ENCODE data around the gene MUC4. TPM values are rescaled to one million over a fixed set of nuclear protein-coding genes. Genes with fewer than 3 reads are reported as not detected.

The MUC4 gene
- total and polyA plus RNA-seq, 2 donors = 0.42 TPM; not detected in 1

DNA sequence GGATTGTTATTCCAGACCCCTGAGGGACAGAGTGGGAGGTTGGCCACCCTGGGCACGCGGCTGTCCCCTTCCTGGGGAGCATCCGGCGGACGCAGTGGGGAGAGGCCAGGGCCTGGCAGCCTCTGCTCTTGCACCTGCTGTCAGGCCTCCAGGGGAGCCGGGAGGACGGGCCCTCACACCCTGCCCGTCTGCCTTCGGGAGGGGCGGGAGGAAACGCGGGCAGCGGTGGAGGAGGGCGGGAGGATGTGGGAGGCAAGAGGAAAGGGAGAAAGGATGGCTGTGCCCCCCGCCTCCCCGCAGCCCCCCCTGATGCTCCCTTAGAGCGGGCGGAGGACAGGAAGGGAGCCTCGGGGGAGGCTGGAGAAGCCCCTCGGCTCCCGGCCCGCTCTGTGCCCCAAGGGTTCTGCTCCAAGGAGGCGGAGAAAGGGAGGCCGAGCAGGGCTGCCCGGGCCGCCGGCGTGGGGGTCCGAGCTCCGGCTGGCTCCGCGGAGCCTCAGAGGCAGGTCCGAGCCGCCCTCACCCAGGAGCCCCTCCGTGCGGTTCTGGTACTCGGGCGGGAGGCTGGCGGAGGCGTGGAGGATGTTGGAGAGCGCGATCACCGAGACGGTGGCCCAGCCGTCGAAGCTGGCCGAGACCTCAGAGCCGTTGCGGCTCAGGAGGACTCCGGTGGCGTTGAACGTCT, 50.0 kb downstream of the MUC4 start:
- H3K4me1 ChIP-seq (ENCODE audit: insufficient read depth) = no peaks in the 10 kb centered on the region
- DNase-seq (ENCODE audit: extremely low spot score) = no peak
- H3K36me3 ChIP-seq (ENCODE audit: insufficient read depth) = no peaks in the 10 kb centered on the region
- H3K27ac ChIP-seq (ENCODE audit: low read depth) = no peak overlapping the region
- 24% methylated on average over 52 of the region's 52 CpGs for WGBS
- H3K4me3 ChIP-seq (ENCODE audit: low read depth, low read length) = no peak overlapping the region

DNA sequence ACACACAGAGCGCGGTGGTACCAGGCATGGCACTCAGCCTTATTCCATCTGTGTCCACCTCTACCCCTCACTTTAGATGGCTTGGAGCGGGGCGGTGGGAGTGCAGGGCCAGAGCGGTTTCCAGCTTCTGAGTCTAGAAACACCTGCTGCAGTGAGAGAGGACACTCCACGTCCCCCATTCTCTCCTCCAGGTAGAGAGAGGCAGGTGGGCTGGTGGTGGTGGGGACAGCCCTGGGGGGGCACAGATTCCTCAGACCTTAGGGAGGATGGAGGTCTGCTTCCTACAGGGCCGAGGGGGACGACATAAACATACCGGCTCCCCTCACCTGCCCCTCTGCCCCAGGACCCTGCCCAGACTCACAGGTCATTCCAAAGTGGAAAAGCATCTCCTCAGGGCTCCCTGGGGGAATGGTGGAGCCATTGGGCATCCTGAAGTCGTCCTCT, 50.6 kb downstream of the MUC4 start:
- Histone ChIP-seq H3K4me1 (ENCODE audit: insufficient read depth) (no peaks in the 10 kb centered on the region), H3K4me3 (ENCODE audit: low read depth, low read length) (no peak overlapping the region), H3K36me3 (ENCODE audit: insufficient read depth) (no peaks in the 10 kb centered on the region), H3K27ac (ENCODE audit: low read depth) (no peak overlapping the region)
- WGBS = 79% methylated on average over 10 of the region's 10 CpGs
- no peak for DNase-seq (ENCODE audit: extremely low spot score)

DNA sequence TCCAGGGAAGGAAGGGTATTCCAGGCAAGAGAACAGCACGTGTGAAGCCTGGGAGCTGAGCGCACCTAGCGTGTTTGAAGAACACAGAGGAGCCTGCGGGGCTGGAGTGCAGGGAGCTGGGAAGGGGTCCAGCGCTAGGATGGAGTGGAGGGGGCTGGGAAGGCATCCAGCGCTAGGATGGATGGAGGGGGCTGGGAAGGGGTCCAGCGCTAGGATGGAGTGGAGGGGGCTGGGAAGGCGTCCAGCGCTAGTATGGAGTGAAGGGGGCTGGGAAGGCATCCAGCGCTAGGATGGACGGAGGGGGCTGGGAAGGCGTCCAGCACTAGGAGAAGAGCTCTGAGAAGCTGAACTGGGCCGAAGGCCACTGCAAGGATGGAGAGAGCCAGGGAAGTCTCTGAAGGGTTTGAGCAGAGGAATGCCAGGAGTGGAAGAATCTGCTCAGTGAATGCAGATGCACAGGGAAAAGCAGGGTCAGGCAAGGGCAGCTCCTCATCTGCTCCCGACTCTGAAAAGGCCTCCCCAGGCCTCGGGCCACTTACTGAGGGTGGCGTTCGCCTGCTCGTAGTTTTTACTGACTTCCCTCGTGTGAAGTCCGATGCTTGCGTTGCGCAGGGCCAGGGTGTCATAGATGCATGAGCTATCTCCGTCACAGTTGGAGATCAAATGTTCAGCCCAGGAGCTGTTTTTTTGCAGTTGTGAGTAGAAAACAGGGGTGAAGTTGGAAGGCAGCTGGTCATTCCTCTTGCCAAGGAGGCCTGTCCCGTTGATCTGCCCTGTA, 51.2 kb downstream of the MUC4 start:
- DNase-seq (ENCODE audit: extremely low spot score) = no peak
- Histone ChIP-seq H3K27ac (ENCODE audit: low read depth) (no peak overlapping the region), H3K4me1 (ENCODE audit: insufficient read depth) (no peaks in the 10 kb centered on the region), H3K36me3 (ENCODE audit: insufficient read depth) (no peaks in the 10 kb centered on the region), H3K4me3 (ENCODE audit: low read depth, low read length) (no peak overlapping the region)
- WGBS = 71% methylated on average over 24 of the region's 24 CpGs

DNA sequence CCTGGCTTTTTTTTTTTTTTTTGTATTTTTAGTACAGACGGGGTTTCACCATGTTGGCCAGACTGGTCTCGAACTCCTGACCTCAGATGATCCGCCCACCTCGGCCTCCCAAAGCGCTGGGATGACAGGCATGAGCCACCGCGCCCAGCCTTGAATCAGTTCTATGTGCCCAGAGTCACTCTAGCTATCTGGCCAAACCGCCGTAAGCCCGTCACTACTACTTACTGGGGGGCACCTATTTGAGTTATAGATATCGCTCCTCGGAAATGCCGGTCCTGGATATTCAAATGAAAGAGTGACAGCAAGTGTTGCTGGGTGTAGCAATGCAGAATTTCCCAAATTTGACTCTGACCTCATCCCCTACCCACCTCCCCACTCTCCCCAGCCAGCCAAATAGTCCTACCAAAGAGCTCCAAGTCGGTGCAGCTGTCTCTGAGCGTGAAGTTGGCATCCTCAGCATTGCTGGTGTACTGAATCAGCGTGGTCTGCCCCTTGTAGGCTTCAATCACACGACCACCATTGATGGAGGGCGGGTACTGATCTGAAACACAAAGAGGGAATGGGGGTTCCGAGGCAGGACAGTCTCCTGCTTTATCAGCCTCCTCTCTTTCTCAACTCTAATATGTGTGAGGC, 52.9 kb downstream of the MUC4 start:
- Histone ChIP-seq H3K4me3 (ENCODE audit: low read depth, low read length) (no peak overlapping the region), H3K4me1 (ENCODE audit: insufficient read depth) (no peaks in the 10 kb centered on the region), H3K27ac (ENCODE audit: low read depth) (no peak overlapping the region), H3K36me3 (ENCODE audit: insufficient read depth) (no peaks in the 10 kb centered on the region)
- no peak for DNase-seq (ENCODE audit: extremely low spot score)
- WGBS = 79% methylated on average over 19 of the region's 19 CpGs

DNA sequence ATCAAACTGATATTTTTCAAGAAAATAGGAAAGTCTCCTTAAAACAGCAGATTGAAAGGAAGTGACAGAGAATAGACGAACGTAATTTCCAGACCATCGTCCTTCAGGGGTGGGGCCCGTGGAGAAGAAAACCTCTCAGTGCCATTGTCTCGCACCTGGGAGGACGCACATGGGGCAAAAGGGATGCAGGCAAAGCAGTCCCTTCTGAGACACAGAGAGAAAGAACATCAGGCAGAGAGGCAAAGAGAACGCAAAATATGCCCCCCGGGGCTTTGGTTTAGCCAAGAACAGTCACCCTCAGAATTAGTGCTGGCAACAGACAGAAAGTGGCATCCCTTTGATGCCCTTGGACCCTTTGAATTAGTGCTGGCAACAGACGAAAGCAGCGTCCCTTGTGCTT, 53.9 kb downstream of the MUC4 start:
- no peaks in the 10 kb centered on the region for H3K36me3 ChIP-seq (ENCODE audit: insufficient read depth)
- no peak overlapping the region for H3K27ac ChIP-seq (ENCODE audit: low read depth)
- no peaks in the 10 kb centered on the region for H3K4me1 ChIP-seq (ENCODE audit: insufficient read depth)
- 60% methylated on average over 10 of the region's 10 CpGs for WGBS
- no peak overlapping the region for H3K4me3 ChIP-seq (ENCODE audit: low read depth, low read length)
- DNase-seq (ENCODE audit: extremely low spot score) = no peak

DNA sequence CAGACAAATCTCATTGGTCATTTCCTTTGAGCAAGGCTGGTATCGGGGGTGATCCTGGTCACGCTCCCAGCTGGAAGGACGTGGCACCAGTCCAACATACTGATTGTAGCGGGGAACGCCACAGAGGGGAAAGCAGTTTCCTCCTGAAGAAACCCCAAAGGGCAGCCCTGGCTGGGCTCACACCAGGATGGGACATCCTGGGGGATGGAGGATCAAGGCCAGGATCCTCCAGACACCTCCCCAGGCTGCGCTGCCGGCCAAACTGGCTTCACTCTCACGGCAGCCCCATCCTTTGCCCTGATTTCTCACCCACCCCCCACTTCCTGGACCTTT, 54.3 kb downstream of the MUC4 start:
- Histone ChIP-seq H3K36me3 (ENCODE audit: insufficient read depth) (no peaks in the 10 kb centered on the region), H3K27ac (ENCODE audit: low read depth) (no peak overlapping the region), H3K4me1 (ENCODE audit: insufficient read depth) (no peaks in the 10 kb centered on the region), H3K4me3 (ENCODE audit: low read depth, low read length) (no peak overlapping the region)
- DNase-seq (ENCODE audit: extremely low spot score) = no peak
- WGBS = 17% methylated on average over 8 of the region's 8 CpGs

DNA sequence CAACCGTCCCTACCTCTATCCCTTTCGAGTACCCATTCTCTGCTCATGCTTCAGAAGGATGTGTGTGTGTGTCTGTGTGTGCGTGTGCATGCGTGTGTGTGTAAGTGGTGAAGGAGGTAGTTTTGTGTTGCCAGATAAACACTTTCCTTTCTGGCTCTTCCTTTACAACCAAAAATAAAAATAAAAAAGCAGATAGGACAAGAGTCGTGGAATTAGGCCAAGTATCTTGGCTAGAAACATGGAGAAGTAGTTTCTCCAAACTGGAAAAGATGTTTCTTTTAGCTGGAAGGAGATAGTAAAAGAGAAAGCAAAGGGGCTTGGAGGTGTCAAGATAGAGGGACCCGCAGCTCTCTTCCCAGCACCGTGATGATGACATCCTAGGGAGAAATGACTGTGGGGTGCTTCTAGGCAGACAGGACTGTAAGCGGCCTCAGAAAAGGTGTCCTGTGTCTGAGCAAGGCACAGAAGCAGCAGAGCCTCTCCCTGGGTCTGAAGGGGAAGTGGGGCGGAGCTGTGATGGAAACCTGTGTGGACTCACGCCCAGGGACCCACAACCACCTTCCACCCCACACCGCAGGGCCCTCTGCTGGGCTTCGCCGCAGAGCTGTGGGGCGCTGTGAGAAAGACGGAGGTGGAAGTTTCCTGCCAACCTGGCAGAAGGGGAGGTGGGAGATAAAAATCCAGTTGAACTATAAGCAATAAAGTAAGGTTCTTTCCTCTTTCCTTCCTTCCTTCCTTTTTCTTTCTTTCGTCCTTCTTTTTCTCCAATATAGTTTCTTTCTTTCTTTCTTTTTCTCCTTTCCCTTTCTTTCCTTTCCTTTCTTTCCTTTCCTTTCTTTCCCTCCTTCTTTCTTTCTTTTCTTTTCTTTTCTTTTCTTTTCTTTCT, 55.7 kb downstream of the MUC4 start:
- DNase-seq (ENCODE audit: extremely low spot score) = no peak

DNA sequence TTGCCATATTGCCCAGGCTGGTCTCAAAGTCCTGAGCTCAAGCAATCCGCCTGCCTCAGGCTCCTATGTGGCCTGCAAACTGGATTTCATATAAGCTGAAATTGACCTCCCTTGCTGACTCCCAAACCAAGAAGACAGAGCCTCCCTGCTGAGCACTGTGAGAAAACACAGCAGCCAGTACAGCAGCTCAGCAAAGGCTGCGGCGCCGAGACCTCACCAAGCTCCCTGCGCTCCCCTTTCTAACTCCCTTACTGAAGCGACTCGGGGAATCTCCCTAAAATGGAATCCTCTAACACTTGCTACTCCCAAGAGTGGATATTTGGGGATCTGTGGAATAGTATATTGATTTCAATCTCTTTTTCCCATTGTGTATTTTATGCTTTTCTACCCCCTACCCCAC, 56.3 kb downstream of the MUC4 start:
- no peaks in the 10 kb centered on the region for H3K36me3 ChIP-seq (ENCODE audit: insufficient read depth)
- no peak overlapping the region for H3K4me3 ChIP-seq (ENCODE audit: low read depth, low read length)
- WGBS = 91% methylated on average over 7 of the region's 7 CpGs
- no peak for DNase-seq (ENCODE audit: extremely low spot score)
- no peak overlapping the region for H3K27ac ChIP-seq (ENCODE audit: low read depth)
- H3K4me1 ChIP-seq (ENCODE audit: insufficient read depth) = no peaks in the 10 kb centered on the region

More for the DNA sequence above, 55.7 kb downstream of the MUC4 start:
- Histone ChIP-seq H3K36me3 (ENCODE audit: insufficient read depth) (no peaks in the 10 kb centered on the region), H3K4me1 (ENCODE audit: insufficient read depth) (no peaks in the 10 kb centered on the region), H3K4me3 (ENCODE audit: low read depth, low read length) (no peak overlapping the region), H3K27ac (ENCODE audit: low read depth) (no peak overlapping the region)
- whole genome bisulfite sequencing = 66% methylated on average over 16 of the region's 16 CpGs

DNA sequence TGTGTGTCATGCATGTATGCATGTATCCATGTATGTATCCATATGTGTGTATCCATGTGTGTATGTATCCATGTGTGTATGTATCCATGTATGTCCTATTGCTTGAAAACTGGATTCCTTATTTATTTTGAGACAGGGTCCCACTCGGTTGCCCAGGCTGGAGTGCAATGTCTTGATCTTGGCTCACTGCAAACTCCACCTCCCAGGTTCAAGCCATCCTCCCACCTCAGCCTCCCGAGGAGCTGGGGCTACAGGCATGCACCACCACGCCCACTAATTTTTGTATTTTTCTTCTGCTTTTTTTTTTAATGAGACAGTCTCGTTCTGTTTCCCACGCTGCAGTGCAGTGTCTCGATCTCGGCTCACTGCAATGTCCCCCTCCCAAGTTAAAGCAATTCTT, 56.8 kb downstream of the MUC4 start:
- Histone ChIP-seq H3K4me1 (ENCODE audit: insufficient read depth) (no peaks in the 10 kb centered on the region), H3K27ac (ENCODE audit: low read depth) (no peak overlapping the region), H3K36me3 (ENCODE audit: insufficient read depth) (no peaks in the 10 kb centered on the region), H3K4me3 (ENCODE audit: low read depth, low read length) (no peak overlapping the region)
- WGBS = 92% methylated on average over 7 of the region's 7 CpGs
- no peak for DNase-seq (ENCODE audit: extremely low spot score)

DNA sequence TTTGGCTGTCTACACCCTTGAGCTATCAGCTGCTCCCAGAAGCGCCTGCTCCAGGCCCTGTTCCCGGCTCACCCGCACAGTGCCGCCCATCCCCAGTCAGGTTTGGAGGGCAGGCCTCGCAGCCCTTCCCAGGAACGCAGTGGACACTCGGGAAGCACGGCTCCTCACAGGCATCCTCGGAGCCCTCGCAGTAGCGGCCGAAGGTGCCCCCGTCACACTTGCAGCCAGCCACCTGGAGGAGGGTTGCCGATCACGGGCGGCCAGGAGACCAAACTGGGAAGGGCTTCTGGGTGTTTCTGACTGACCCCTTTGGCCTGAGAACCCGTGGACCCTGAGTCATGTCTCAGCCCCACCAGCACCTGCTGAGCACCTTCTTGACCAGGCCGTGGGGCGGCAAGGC, 57.6 kb downstream of the MUC4 start:
- WGBS = 92% methylated on average over 19 of the region's 19 CpGs
- Histone ChIP-seq H3K4me3 (ENCODE audit: low read depth, low read length) (no peak overlapping the region), H3K27ac (ENCODE audit: low read depth) (no peak overlapping the region), H3K36me3 (ENCODE audit: insufficient read depth) (no peaks in the 10 kb centered on the region), H3K4me1 (ENCODE audit: insufficient read depth) (no peaks in the 10 kb centered on the region)
- no peak for DNase-seq (ENCODE audit: extremely low spot score)

DNA sequence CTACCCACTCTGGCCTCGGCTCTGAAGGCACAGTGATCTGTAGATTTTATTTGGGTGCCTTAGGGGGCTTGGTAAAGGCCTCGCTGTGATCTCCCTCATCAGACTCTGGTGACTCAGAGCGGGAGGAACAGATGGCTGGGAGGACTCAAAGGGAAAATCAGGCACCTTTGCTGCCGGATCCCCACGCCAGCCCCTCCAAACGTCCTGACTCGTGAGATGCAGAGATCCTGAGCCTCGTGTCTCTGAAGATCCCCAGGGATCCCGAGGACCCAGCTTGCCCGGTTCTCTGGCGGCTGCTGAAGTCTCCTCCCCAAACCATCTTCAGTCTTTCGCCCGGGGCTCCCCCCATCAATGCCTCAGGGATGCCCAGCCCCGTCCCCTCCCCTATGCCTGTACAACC, 58.1 kb downstream of the MUC4 start:
- 76% methylated on average over 14 of the region's 14 CpGs for WGBS
- H3K27ac ChIP-seq (ENCODE audit: low read depth) = no peak overlapping the region
- H3K4me3 ChIP-seq (ENCODE audit: low read depth, low read length) = no peak overlapping the region
- DNase-seq (ENCODE audit: extremely low spot score) = no peak
- H3K36me3 ChIP-seq (ENCODE audit: insufficient read depth) = no peaks in the 10 kb centered on the region
- no peaks in the 10 kb centered on the region for H3K4me1 ChIP-seq (ENCODE audit: insufficient read depth)

DNA sequence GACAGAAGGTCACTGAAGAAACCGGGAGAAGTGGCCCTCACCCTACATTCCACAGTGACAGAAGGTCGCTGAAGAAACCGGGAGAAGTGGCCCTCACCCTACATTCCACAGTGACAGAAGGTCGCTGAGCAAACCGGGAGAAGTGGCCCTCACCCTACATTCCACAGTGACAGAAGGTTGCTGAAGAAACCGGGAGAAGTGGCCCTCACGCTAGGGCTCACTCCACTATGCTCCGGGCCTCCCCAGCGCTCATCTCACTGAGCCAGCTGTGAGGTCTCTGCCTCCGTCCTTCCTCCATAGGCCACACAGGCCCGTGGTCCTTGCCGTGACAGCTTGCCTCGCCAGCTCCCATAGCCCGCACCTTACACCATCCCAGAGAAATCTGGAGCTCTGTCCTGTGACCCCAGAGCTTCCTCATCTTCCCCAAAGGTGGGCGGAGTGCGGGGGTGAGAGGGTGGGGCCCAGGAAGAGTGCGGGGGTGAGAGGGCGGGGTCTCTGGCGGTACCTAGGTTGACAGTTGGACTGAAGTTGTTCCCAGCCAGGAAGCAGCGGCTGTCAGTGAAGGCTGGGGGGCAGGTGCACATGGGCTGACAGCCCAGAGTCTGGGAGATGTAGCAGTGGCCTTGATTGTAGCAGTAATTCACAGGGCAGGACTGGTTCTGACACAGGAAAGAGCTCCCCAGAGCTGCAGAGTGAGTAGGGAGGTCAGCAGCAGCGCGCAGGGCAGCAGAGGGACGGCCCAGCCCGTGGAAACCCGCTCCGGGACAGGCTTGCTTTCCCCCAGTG, 59.0 kb downstream of the MUC4 start:
- Histone ChIP-seq H3K27ac (ENCODE audit: low read depth) (no peak overlapping the region), H3K4me3 (ENCODE audit: low read depth, low read length) (no peak overlapping the region), H3K36me3 (ENCODE audit: insufficient read depth) (no peaks in the 10 kb centered on the region), H3K4me1 (ENCODE audit: insufficient read depth) (no peaks in the 10 kb centered on the region)
- DNase-seq (ENCODE audit: extremely low spot score) = no peak
- WGBS = 78% methylated on average over 26 of the region's 26 CpGs

DNA sequence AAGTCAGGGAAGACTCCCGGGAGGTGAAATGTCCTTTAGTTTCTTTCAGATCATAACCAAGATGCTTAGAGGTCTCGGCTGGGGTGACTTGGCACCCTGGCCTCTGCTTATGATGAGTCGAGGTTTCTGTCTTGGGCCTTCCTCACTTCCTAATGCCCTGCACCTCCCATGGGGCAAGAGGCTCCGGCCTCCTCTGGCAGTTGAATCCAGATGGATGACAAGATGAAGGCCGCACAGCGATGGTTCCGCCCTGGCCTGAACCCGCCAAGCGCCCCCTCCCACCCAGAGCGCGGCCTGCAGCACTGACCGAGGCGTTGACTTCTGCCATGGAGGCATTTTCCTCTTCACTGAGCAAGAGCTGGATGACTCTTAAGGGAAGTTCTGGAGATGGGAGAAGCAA, 59.7 kb downstream of the MUC4 start:
- no peak overlapping the region for H3K27ac ChIP-seq (ENCODE audit: low read depth)
- DNase-seq (ENCODE audit: extremely low spot score) = no peak
- H3K36me3 ChIP-seq (ENCODE audit: insufficient read depth) = no peaks in the 10 kb centered on the region
- 90% methylated on average over 13 of the region's 13 CpGs for WGBS
- no peak overlapping the region for H3K4me3 ChIP-seq (ENCODE audit: low read depth, low read length)
- no peaks in the 10 kb centered on the region for H3K4me1 ChIP-seq (ENCODE audit: insufficient read depth)

All from urinary bladder (tissue), 4 donors.